Trophoblast cell (in vitro differentiated cells and primary cell): ENCODE results near the gene MYL11.

Experiments used
- DNase-seq, 2 donors: peaks; one replicate each; pipeline ENCODE4 v3.0.0-alpha.2; 2016
- H2AFZ ChIP-seq: 2 replicates; pipeline ENCODE4 v1.6.1; 2013; ENCODE audit warnings: low read length, moderate library complexity, mild to moderate bottlenecking; ENCODE audit not compliant: insufficient read depth, poor library complexity
- H2AK5ac ChIP-seq: 2 replicates; pipeline ENCODE4 v1.6.1; 2013; ENCODE audit warnings: mild to moderate bottlenecking, low read length
- H2BK120ac ChIP-seq: 2 replicates; pipeline ENCODE4 v1.6.1; 2013; ENCODE audit warnings: low read length, mild to moderate bottlenecking, moderate library complexity; ENCODE audit not compliant: insufficient read depth, poor library complexity
- H2BK12ac ChIP-seq: 2 replicates; pipeline ENCODE4 v1.6.1; 2013; ENCODE audit warnings: mild to moderate bottlenecking, low read length, moderate library complexity
- H2BK5ac ChIP-seq: 2 replicates; pipeline ENCODE4 v1.6.1; 2013; ENCODE audit warnings: low read length, low read depth, moderate library complexity, mild to moderate bottlenecking; ENCODE audit not compliant: poor library complexity
- H3K14ac ChIP-seq: 2 replicates; pipeline ENCODE4 v1.6.1; 2013; ENCODE audit warnings: mild to moderate bottlenecking, low read length
- H3K18ac ChIP-seq: 2 replicates; pipeline ENCODE4 v1.6.1; 2013; ENCODE audit warnings: mild to moderate bottlenecking, low read length
- H3K23ac ChIP-seq: 2 replicates; pipeline ENCODE4 v1.6.1; 2013; ENCODE audit warnings: low read length
- H3K27ac ChIP-seq: 2 replicates; pipeline ENCODE4 v1.5.1; 2013; ENCODE audit warnings: low read depth, mild to moderate bottlenecking, inconsistent platforms, low read length, moderate library complexity
- H3K27me3 ChIP-seq: 2 replicates; pipeline ENCODE4 v1.6.1; 2013; ENCODE audit warnings: inconsistent platforms, mild to moderate bottlenecking, low read length, moderate library complexity; ENCODE audit not compliant: insufficient read depth
- H3K36me3 ChIP-seq, 2 experiments: 1 replicate in 1 of 2; 2 replicates in 1 of 2; pipeline ENCODE4 v1.6.1; 2013; ENCODE audit warnings: low read length in 2 of 2, mild to moderate bottlenecking in 2 of 2, moderate library complexity in 1 of 2; ENCODE audit not compliant: insufficient read depth in 2 of 2, control insufficient read depth in 1 of 2
- H3K4ac ChIP-seq: 2 replicates; pipeline ENCODE4 v1.6.1; 2013; ENCODE audit warnings: low read depth, mild to moderate bottlenecking, low read length, moderate library complexity
- H3K4me1 ChIP-seq, 2 experiments: 1 replicate in 1 of 2; 2 replicates in 1 of 2; pipeline ENCODE4 v1.6.1; 2013; ENCODE audit warnings: low read length in 2 of 2, mild to moderate bottlenecking in 2 of 2, moderate library complexity in 1 of 2; ENCODE audit not compliant: insufficient read depth in 2 of 2, control insufficient read depth in 1 of 2
- H3K4me2 ChIP-seq: 2 replicates; pipeline ENCODE4 v1.6.1; 2013; ENCODE audit warnings: inconsistent platforms, mild to moderate bottlenecking, low read length, moderate library complexity
- H3K4me3 ChIP-seq: 2 replicates; pipeline ENCODE4 v1.5.1; 2013; ENCODE audit warnings: mild to moderate bottlenecking, low read depth, low read length, inconsistent platforms
- H3K79me1 ChIP-seq: one replicate; pipeline ENCODE4 v1.6.1; 2013; ENCODE audit warnings: low read length
- H3K79me2 ChIP-seq: 2 replicates; pipeline ENCODE4 v1.6.1; 2013; ENCODE audit warnings: low read length, mild to moderate bottlenecking; ENCODE audit not compliant: control insufficient read depth, insufficient read depth, poor library complexity
- H3K9ac ChIP-seq: 2 replicates; pipeline ENCODE4 v1.6.1; 2013; ENCODE audit warnings: mild to moderate bottlenecking, low read length
- H3K9me3 ChIP-seq: 2 replicates; pipeline ENCODE4 v1.6.1; 2013; ENCODE audit warnings: low read depth, mild to moderate bottlenecking, control low read depth, inconsistent platforms, low read length; ENCODE audit not compliant: insufficient read depth
- H4K12ac ChIP-seq: 2 replicates; pipeline ENCODE4 v1.6.1; 2013; ENCODE audit warnings: low read depth, mild to moderate bottlenecking, low read length, moderate library complexity
- H4K8ac ChIP-seq: 2 replicates; pipeline ENCODE4 v1.6.1; 2013; ENCODE audit warnings: low read depth, mild to moderate bottlenecking, low read length, moderate library complexity
- H4K91ac ChIP-seq: one replicate; pipeline ENCODE4 v1.6.1; 2013; ENCODE audit warnings: low read depth, mild to moderate bottlenecking, low read length, moderate library complexity
- WGBS: extraction: QIAGEN DNeasy Blood & Tissue Kit; methylation state at CpG from one replicate; pipeline ENCODE4 v1.1.7; 2013; ENCODE audit warnings: missing lambda C conversion rate; ENCODE audit not compliant: insufficient read length, insufficient coverage; ENCODE audit errors: extremely low coverage; 5-methylcytosine and 5-hydroxymethylcytosine counted together

The MYL11 gene

GRCh38 chr16:30359871-30360170 is 14.8 kb upstream of the MYL11 start:
- H3K27me3 ChIP-seq = no peaks in the 10 kb centered on the region
- H3K23ac ChIP-seq = no peak overlapping the region
- H3K4me2 ChIP-seq = no peak overlapping the region
- no peak overlapping the region for H2BK120ac ChIP-seq
- no peak overlapping the region for H3K14ac ChIP-seq
- peaks cover 5% of the 10 kb centered on the region for H3K79me2 ChIP-seq
- H2AFZ ChIP-seq = no peak overlapping the region
- H3K27ac ChIP-seq = no peak overlapping the region
- H3K79me1 ChIP-seq = peaks cover 12% of the 10 kb centered on the region
- no peak overlapping the region for H3K4ac ChIP-seq
- H4K8ac ChIP-seq = no peak overlapping the region
- no peak overlapping the region for H2BK5ac ChIP-seq
- no peak overlapping the region for H3K4me3 ChIP-seq
- no CpG with 5 or more reads among the region's 6 CpGs for WGBS
- no peak overlapping the region for H3K9ac ChIP-seq
- peak; percentile 94 to 96 for DNase-seq
- H2BK12ac ChIP-seq = no peak overlapping the region
- H2AK5ac ChIP-seq = no peak overlapping the region
- no peak overlapping the region for H4K12ac ChIP-seq
- peaks cover 15 to 20% of the 10 kb centered on the region in 2 experiments for H3K4me1 ChIP-seq
- peaks cover 41 to 45% of the 10 kb centered on the region in 2 experiments for H3K36me3 ChIP-seq
- no peak overlapping the region for H4K91ac ChIP-seq
- H3K18ac ChIP-seq = no peak overlapping the region
- H3K9me3 ChIP-seq = no peaks in the 10 kb centered on the region

- H3K9me3 ChIP-seq = no peaks in the 10 kb centered on the region
- peaks cover 48 to 55% of the 10 kb centered on the region in 2 experiments for H3K36me3 ChIP-seq
- H3K27me3 ChIP-seq = no peaks in the 10 kb centered on the region
- no peak overlapping the region for H2AK5ac ChIP-seq
- no peak overlapping the region for H4K91ac ChIP-seq
- H3K4me1 ChIP-seq = peaks cover 11 to 16% of the 10 kb centered on the region in 2 experiments
- H4K12ac ChIP-seq = no peak overlapping the region
- no peak overlapping the region for H2BK12ac ChIP-seq
- no peak overlapping the region for H3K4me3 ChIP-seq
- no peak overlapping the region for H2BK120ac ChIP-seq
- no peaks in the 10 kb centered on the region for H3K79me2 ChIP-seq
- H3K27ac ChIP-seq = no peak overlapping the region
- no peak overlapping the region for H3K23ac ChIP-seq
- H3K9ac ChIP-seq = no peak overlapping the region
- no peak overlapping the region for H2BK5ac ChIP-seq
- H3K4me2 ChIP-seq = no peak overlapping the region
- H4K8ac ChIP-seq = no peak overlapping the region
- H3K4ac ChIP-seq = no peak overlapping the region
- H3K14ac ChIP-seq = no peak overlapping the region
- peaks cover 2% of the 10 kb centered on the region for H3K79me1 ChIP-seq
- DNase-seq = no peak
- H2AFZ ChIP-seq = no peak overlapping the region
- no peak overlapping the region for H3K18ac ChIP-seq
- WGBS = no CpG with 5 or more reads among the region's 7 CpGs
Measured at GRCh38 chr16:30361180-30361579, 13.4 kb upstream of the MYL11 start.

GRCh38 chr16:30365200-30365599 is 9.4 kb upstream of the MYL11 start:
- no peak overlapping the region for H3K23ac ChIP-seq
- H3K9ac ChIP-seq = peak overlapping the region; percentile 48
- H3K4me3 ChIP-seq = no peak overlapping the region
- H3K4me1 ChIP-seq = peaks cover 21 to 23% of the 10 kb centered on the region in 2 experiments
- no peak overlapping the region for H3K27ac ChIP-seq
- peak overlapping the region; percentile 25 for H3K4ac ChIP-seq
- no peak overlapping the region for H2AFZ ChIP-seq
- H2BK12ac ChIP-seq = no peak overlapping the region
- H3K18ac ChIP-seq = peak overlapping the region; percentile 15
- H2BK5ac ChIP-seq = no peak overlapping the region
- H3K27me3 ChIP-seq = no peaks in the 10 kb centered on the region
- H2AK5ac ChIP-seq = no peak overlapping the region
- H4K8ac ChIP-seq = no peak overlapping the region
- H3K79me2 ChIP-seq = peaks cover 23% of the 10 kb centered on the region
- no peak overlapping the region for H4K12ac ChIP-seq
- H3K4me2 ChIP-seq = no peak overlapping the region
- H3K9me3 ChIP-seq = no peaks in the 10 kb centered on the region
- H3K36me3 ChIP-seq = peaks cover 16 to 28% of the 10 kb centered on the region in 2 experiments
- no peak overlapping the region for H2BK120ac ChIP-seq
- H3K14ac ChIP-seq = no peak overlapping the region
- no peak overlapping the region for H4K91ac ChIP-seq
- WGBS = no CpG with 5 or more reads among the region's 10 CpGs
- DNase-seq = no peak
- peaks cover 5% of the 10 kb centered on the region for H3K79me1 ChIP-seq

GRCh38 chr16:30366511-30366910 is 8.1 kb upstream of the MYL11 start:
- H3K4me1 ChIP-seq = peaks cover 21 to 27% of the 10 kb centered on the region in 2 experiments
- H3K4me2 ChIP-seq = no peak overlapping the region
- H3K18ac ChIP-seq = no peak overlapping the region
- peaks cover 23% of the 10 kb centered on the region for H3K79me2 ChIP-seq
- peaks cover 10% of the 10 kb centered on the region for H3K79me1 ChIP-seq
- H2BK5ac ChIP-seq = no peak overlapping the region
- no peak overlapping the region for H2BK120ac ChIP-seq
- WGBS = no CpG with 5 or more reads among the region's 4 CpGs
- H4K12ac ChIP-seq = no peak overlapping the region
- H2AK5ac ChIP-seq = no peak overlapping the region
- no peak overlapping the region for H4K8ac ChIP-seq
- no peak for DNase-seq
- H3K36me3 ChIP-seq = peaks cover 16 to 26% of the 10 kb centered on the region in 2 experiments
- no peak overlapping the region for H2BK12ac ChIP-seq
- H4K91ac ChIP-seq = no peak overlapping the region
- H3K14ac ChIP-seq = no peak overlapping the region
- no peak overlapping the region for H3K27ac ChIP-seq
- no peak overlapping the region for H2AFZ ChIP-seq
- H3K27me3 ChIP-seq = no peaks in the 10 kb centered on the region
- H3K9me3 ChIP-seq = no peaks in the 10 kb centered on the region
- no peak overlapping the region for H3K4ac ChIP-seq
- H3K4me3 ChIP-seq = no peak overlapping the region
- no peak overlapping the region for H3K23ac ChIP-seq
- H3K9ac ChIP-seq = no peak overlapping the region
